GM21576 (cell line): ENCODE measurements around the gene DLG2.

Experiments used
- ATAC-seq: cut with Tn5 transposase; IDR thresholded peaks from one replicate; pipeline ENCODE4 v1.9.1; 2021; ENCODE audit warnings: mild to moderate bottlenecking, moderate library complexity; ENCODE audit not compliant: unreplicated experiment

Gene DLG2

DNA sequence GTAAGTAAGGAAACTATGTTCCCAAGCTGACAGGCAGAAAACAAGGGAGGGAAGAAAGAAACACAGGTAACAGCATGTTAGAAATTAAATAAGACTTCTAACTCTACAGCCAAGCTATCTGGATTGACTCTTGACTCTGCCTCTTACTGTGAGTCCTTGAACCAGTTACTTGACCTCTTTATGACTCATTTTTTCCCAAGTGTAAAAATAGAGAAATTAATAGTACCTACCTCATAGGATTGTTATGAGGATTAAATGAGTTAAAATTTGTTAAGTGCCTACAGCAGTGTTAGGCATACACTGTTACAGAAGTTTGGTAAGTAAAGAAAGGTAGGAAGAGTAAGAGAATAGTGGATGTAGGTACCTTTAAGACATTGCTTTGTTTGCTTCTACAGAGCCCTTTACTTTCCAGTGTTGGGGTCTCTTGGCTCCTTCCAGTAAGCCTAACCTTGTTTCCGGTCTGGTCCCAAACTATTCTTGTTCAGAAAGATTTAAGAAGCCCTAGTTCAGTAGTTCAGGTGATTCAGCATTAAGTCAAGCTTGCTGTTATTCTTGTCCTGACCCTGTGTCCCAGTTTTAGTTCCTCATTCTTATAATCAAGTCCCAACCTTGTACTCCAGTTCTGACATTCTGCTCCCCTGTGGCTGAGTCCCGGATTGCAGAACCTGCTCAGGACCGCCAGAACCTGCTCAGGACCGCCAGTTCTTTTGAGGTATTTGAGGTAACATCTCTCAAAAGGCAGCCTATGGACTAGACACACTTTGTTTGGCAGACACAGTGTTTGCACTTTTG lies 1377.6 kb downstream of the DLG2 start:
- ATAC-seq = peak; percentile 59

DNA sequence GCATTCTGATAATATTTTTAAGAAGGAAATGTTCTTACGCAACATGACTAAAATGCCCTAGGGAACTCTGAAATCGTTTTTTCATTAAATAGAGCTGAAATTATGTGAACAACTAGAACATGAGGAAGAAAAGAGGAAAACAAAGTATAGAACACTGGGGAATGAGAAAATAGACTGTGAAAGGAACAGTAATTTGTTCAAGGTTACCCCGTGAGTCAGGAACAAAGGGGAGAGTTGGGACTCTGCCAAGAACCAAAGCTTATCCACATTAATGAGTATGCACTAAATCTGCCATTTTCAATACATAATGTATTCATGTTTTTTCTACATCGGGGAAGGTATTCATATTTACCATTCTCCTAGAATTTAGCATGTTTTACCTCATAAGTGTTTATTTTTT lies 1379.2 kb downstream of the DLG2 start:
- ATAC-seq = no peak

DNA sequence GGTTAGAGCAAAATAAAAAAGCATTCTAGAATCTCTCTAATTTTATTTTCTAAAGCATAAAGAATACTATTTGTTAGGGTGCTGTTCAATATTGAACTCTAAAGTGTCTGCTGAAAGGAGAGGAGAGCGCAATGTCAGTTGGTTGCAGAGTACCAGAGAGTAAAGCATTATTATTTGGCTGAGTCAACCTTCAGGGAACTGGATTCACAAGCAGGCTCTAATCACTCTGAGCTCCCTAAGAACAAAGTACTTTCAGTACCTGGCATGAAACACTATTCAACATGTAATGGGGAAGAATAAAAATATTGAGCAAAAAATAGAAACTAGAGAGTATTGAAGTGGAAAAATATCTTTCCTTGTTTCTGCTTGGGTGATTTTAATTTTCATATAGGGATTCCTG lies 1380.0 kb downstream of the DLG2 start:
- no peak for ATAC-seq

DNA sequence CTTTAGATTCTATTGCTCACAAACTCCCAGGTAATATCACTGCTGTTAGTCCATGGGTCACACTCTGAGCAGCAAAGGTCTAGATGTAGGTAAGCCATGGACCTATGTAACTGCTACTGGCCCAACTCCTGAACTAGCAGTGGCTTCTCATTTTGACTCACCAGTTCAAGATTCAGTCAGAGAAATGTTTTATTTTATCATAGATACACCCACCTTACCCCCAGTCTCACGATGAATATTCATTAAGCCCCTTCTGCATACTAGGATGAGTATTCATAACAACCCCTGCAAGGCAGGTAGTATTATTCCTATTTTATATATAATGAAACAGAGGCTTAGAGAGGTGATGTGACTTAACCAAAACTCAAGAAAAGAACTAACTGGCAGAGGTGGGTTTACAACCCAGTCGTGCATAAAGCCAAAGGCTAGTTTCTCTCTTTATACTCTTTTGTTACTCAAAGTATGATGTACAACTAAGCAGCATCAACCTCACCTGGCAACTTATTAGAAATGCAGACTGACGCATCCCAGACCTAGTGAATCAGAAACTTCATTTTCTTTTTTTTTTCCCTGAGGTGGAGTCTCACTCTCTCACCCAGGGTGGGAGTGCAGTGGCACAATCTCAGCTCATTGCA lies 1383.4 kb downstream of the DLG2 start:
- peak; percentile 57 for ATAC-seq

DNA sequence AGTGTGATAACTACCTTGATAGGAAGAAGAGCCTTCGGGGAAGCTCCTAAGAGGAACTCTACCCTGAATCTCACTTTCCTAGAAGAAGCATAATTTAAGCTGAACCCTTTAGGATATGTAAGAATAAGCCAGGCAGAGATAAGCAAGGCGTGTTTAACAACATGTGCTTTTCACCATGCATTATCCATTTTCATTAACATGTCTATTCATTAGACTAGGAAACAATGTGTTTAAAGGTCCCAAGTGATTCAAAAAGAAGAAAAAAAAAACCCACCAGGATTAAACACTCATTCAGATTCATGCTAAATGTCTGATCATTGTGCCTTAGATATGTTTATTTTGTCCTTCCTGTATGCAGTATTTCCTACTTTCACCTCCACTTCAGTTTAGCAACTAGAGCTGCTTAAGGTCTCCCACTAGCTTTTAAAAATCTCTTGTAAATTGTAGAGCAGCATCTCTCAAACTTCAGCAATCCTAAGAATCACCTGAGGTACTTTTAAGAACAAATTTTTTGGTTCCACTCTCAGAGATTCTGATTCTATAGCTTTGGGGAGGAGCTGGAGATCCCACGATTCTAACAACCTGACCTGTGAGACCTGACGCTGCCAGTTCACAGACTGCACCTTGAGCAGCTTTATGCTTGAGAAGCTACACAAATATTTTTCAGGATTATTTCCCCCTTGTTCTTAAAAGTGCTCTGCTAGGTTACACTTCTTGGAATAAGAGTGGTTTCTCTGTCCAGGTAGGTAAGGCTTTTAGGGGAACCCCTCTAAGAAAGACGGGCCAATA lies 1385.6 kb downstream of the DLG2 start:
- ATAC-seq = no peak

DNA sequence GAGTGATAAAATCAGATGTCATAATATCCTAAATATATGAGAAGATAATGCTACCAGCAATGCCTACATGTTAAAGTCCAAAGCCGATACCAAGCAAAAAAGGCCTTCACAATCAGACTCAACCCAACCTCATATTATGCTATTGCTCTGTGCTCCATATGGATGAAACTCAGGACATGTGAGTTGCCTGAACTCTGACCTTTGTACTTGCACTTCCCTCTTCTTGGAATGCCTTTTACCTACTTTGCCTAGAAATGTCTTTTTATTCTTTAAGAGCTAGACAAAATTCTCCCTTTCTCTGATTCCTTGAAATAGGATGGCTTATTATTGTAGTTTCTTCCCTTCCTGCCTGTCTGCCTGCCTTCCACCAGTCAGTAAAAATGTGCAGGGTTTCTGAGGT lies 1386.3 kb downstream of the DLG2 start:
- no peak for ATAC-seq

DNA sequence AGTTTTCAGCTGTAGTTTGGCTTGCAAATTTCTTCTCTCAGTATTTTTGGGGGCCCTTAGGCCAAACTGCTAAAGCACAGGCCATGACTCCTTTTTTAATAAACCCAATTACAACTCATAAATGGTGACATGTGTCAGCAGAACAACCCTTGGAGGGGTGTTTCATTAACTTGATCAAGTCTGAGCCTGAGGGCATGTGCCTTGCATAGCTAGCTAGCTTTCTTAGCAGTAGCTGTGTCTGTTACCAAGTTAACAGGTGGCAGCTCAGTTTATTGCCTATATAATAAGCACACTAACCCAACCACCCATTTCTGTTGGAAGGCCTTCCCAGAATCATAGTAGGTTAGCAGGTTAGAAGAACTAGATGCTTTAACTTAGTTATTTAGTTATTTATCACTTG lies 1390.7 kb downstream of the DLG2 start:
- ATAC-seq = no peak

DNA sequence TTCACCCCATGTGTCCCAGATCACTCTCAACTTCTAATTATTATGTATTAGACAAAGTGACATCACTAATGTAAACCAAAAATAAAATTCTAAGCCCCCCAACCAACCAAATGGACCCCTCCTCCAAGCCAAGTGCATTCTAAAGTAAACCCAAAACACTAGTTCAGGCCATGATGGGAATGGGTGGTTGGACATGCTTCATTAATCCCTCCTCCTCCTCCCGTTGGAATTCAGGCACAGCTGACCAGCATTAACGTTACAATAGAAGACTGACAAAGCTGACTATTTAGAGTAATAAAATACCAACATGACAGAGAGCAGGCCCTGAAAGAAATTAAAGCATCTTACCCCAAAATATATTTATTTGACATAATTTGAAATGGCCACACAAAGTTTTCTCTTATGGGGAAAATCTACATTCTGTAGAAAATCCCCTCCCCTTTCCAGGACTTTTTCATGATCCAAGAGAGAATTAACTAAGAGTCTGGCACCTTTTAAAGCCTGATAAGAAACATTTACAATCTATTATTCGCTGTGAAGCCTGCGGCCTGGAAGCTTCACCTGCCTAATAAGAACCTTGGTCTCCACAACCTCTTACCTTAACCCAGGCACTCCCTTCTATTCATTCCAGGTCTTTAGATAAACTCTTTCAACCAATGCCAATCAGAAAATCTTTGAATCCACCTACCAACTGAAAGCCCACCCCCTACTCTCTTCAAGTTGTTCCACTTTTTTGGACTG lies 1392.5 kb downstream of the DLG2 start:
- ATAC-seq = no peak

DNA sequence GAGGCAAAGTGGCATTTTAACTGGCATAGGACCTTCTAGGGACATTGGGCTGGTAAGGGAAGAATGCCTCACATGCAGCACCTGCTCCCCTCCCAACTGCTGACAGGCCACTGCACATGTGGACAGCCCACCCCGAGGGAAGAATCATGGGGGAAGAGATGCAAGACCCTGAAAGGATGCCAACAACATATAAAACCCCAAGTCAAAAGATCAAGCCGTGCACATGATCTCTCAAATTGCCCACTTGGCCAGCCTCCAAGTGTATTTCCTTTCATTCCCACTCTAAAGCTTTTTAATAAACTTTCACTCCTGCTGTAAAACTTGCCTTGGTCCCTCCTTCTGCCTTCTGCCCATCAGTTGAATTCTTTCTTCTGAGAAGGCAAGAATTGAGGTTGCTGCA lies 1393.1 kb downstream of the DLG2 start:
- ATAC-seq = no peak

DNA sequence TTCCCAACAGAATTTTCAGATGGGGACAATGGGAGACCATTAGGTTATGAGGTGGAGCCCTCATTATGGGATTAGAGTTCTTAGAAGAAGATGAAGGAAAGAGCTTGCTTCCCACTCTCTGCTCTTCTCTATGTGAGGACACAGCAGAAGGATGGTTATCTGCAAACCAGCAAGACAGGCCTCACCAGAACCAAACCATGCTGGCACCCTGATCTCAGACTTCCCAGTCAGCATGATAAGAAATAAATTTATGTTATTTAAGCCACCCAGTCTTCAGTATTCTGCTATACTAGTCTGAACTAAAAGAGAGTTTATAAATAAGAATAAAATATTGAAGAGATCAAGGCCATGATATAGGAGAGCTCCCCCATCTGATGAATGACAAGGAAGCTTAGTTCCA lies 1394.6 kb downstream of the DLG2 start:
- ATAC-seq = no peak

DNA sequence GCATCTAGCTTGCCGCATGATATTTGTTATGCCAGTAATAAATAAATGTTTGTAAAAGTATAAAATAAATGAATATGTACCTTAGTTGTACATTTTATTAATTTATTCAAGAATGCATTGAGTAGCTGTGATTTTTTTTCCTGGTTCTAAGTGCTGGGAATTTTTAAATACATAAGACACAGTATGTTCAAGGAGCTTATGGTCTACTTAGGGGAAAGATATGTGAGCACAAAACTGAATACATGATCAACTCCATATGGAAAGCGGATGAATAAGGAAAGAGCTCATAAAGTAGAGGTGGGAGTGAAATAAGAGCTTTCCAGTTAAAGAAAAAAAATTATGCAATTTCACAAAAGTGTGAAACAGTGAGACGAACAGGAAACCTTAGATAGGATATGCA lies 1396.7 kb downstream of the DLG2 start:
- no peak for ATAC-seq

DNA sequence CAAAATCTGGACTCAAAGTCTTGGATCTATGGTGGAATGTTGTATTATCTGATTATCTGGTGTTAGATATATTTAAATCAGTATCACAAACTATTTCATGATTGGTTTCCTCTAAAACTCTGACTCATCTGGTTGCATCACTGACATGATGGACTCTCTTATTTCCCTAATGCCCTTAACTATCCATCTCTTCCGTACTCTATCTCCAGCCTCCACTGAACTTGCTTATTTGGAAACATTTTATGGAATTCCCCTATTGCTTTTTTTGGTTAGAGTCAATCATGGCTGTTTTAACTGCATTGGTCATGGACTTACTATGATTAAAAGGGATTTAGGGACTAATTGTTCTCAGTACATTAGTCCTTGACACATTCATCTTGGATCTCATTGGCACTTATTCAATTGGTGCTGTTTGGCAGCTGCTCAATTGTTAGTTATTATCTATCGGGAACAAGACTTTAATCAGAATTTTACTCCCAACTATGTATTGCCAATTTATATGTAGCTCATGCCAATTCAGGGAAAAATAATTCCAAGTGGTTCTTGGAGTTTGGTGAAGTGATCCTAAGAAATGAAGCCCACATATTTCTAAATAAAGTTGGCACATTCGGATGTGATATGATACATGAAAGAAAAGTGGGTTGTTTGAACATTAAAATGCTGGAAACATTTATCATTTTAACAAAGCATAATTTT lies 1399.0 kb downstream of the DLG2 start:
- ATAC-seq = no peak

DNA sequence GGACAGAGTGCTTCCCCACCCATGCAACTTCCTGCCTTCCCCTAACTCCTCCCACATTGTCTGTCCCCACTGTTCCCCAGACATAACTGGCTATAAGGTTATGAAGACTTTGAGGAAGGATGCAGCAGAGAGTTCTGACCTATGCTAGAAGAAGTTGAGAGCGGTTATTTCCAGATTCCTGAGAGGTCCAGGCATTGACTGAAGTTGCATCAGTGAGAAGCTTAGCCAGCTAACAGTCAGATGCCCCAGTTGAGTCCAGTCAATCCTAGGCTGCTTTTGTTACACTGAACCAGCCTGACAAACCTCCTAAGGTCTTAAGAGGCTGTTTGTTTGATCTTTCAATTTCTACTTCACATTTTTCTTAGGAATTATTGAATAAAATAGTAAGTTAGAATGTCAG lies 1403.1 kb downstream of the DLG2 start:
- no peak for ATAC-seq

DNA sequence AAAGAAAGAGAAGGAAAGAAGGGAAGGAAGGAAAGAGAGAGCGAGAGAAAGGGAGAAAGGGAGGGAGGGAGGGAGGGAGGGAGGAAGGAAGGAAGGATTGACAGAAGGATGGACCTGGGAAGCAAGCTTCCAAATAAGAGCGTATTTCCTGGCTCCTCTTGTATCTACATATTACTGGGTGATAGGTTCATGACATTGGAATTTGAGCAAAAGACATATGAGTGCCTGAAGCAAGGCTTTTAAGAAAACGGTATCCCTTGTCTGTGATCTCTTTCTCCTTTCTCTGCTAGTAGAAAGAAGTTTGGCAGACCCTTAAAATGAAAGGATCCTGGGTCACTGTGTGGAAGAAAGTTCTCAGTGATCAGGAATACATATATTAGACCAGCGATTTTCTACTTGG lies 1408.8 kb downstream of the DLG2 start:
- ATAC-seq = no peak

DNA sequence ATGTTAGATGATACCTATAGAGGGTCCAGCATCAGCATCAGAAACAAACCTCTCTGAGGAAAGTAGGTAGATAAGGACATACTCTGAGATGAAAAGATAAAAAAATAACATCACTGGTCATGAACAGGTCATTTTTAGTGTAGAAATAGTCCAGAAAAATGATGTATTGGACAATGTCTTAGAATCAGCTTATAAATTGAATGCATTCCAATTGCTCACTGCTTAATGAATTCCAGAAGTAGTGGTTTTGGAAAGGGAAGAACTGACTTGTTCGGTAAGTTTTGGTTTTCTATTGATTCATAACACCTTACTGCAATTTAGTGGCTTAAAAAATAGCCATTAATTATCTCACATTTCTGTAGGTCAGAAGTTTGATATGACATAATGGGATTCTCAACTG lies 1411.5 kb downstream of the DLG2 start:
- no peak for ATAC-seq

DNA sequence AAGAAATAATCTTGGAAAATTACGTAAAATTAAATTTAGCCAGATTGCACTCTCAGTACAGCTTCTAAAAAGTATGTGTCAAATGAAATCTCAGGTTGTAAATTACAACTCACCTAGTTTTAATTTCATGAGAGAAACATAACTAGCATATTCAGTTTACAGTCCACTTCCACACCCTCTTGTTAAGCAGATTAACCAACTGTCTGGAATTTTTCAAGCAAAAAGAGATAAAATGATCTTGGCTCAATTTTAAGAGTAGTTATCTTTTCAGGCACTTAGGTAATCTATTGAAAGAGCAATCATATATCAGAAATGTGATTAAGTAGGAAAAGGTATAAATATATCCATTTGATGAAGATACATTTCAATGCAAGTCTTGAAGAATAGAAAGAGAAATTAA lies 1412.6 kb downstream of the DLG2 start:
- ATAC-seq = no peak

DNA sequence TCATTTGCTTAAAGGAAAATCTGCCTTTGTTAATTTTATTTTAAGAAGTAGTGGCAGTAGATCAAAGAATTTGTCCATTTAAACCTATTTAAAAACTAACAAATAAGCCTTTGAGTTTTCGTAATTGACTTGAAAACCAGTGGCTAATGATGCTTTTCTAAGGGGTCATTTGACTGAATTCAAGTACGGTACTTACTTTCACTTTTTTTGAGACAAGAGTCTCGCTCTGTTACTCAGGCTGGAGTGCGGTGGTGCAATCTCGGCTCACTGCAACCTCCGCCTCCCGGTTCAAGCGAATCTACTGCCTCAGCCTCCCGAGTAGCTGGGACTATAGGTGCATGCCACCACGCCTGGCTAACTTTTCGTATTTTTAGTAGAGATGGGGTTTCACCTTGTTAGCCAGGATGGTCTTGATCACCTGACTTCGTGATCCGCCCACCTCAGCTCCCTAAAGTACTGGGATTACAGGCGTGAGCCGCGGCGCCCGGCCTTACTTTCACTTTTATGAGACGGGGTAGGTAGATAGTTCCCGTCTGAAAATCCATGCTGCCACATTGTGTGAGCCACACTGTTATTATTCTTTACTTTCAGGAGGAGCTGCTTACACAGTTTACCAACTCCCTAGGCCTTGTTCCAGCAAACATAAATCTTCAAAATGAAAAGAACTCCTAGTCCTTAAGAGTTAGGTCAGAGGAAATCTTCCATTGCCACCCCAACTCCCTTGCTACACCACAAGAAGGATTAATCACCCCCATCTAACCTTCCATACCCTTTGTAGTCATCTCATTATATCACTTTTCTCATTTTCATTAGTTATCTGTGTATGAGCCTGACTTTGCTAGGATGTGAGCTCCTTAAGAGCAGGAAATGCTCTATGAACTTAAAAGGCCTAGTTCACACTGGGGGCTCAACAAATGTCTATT lies 1414.4 kb downstream of the DLG2 start:
- ATAC-seq = no peak

DNA sequence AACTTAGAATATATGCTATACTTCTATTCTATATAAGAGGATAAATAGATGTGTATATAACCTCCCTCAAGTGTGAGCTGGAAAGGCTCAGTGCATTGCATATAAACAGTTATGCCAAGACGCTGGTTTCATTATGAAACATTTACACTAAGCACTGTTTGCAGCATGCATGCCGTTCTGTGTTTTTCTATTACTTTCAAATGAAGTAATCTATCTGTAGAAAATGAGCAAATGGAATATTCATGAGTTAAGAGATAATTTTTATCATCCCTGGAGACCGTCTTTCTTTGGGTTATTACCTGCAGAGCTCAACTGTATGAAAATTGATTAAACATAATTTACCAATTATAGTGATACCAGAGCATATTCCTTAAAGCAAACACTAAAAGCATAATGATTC lies 1415.2 kb downstream of the DLG2 start:
- ATAC-seq = no peak

DNA sequence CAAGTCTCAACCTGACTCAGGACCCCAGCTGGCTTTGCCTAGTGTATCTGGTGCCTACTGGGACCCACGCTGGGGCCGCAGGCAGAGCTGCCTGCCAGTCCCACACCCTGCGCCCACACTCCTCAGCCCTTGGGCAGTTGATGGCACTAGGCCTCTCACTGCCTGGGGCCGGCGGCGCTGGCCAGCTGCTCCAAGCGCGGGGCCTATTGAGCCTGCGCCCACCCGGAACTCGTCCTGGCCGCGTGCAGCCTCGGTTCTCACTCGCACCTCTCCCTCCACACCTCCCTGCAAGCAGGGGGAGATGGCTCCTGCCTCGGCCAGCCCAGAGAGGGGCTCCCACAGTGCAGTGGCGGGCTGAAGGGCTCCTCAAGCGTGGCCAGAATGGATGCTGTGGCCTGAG lies 1432.4 kb downstream of the DLG2 start:
- no peak for ATAC-seq

DNA sequence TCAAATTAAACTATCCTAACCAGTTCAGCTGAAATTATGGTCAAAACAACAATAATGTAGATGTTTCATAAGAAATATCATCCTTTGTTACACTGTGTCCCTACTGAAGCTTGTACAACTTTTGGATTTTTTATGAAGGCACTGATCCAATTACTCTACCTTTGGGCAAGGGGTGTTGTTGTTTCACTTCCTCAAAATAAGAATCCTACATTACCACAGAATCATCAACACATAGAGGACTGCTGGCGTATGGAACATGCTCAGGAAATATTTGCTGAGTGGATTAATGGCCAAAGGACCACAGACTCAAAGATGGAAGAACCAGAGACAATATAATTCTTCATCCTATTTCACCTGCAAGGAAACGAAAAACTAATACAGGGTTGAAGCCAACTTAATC lies 1433.4 kb downstream of the DLG2 start:
- ATAC-seq = no peak
